ENCODE data around the gene CCS.

GRCh38 chr11:66562907-66563583 is 29.9 kb upstream of the CCS start:
- no peak for TF ChIP-seq POLR2A (IDR thresholded peaks at IDR 0.05)
- no peak for TF ChIP-seq CTCF (IDR thresholded peaks at IDR 0.05)

All from Peyer's patch (tissue), 4 donors.